Adrenal gland (tissue), 5 donors: Measurements from ENCODE around the gene HCK.

ENCODE experiments used
- CTCF ChIP-seq, 6 experiments: fragments of 450-650 bp in 4 of 6; fragments of 200-600 bp in 2 of 6; sonication (generic) in 1 of 6; IDR thresholded peaks; 1 replicate in 5 of 6; 2 replicates in 1 of 6; pipeline versions ENCODE4 v1.5.1 to v1.8.0; 2016 to 2021; ENCODE audit warnings: antibody characterized with exemption in 6 of 6, mild to moderate bottlenecking in 2 of 6, moderate library complexity in 1 of 6
- POLR2A ChIP-seq, 2 donors: fragments of 450-650 bp; IDR thresholded peaks; one replicate each; pipeline ENCODE4 v1.6.1; 2017; ENCODE audit warnings: antibody characterized with exemption in 2 of 2, mild to moderate bottlenecking in 2 of 2, moderate library complexity in 1 of 2
- donor health status: DM: no; HTN: no; CAD: no.

DNA sequence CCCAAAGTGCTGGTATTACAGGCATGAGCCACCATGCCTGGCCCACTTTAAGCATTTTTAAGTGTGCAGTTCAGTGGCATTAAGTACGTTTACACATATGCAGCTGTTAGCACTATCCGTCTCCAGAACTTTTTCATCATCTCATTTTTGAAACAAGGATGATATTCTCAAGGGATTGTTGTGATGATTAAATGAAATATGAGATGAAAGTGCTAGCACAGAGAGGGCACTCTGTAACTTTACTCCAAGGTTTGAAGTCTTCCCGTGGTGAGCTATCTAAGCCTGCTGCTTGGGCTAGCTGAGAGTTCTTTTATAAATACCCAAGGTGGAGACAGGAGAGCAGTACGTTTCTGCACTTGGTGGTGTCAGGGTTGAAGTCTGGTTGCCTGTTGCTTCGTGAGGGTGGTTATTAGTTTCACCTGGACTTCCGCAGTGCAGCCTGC is 64.1 kb downstream of the HCK start:
- TF ChIP-seq CTCF (IDR thresholded peaks at IDR 0.05): no peak
- no peak for TF ChIP-seq POLR2A (IDR thresholded peaks at IDR 0.05)
